H1 (cell line): ENCODE results near the gene KDM2A. TPM values are rescaled to one million over a fixed set of nuclear protein-coding genes. Genes with fewer than 3 reads are reported as not detected.

ENCODE experiments used
- CTCF ChIA-PET: fragments of 300-600 bp; sonication (Branson Sonifier 250); formaldehyde crosslinking; loops from one replicate; lab custom pipeline; 2021; ENCODE audit not compliant: partially characterized antibody; lab: Charles Lee
- POLR2A ChIA-PET: fragments of 300-600 bp; sonication (Branson Sonifier 250); formaldehyde crosslinking; loops from one replicate; lab custom pipeline; 2021; ENCODE audit warnings: inconsistent platforms; ENCODE audit not compliant: partially characterized antibody; lab: Charles Lee
- DNase-seq, 2 experiments: peaks; one replicate each; pipeline versions ENCODE4 v3.0.0 to v3.0.0-alpha.2; 2010 to 2022; ENCODE audit warnings: low spot score in 2 of 2, low read depth in 1 of 2, mixed read lengths in 1 of 2
- FAIRE-seq: peaks from 2 replicates; lab custom pipeline; 2011; peaks lifted over from hg19 to GRCh38; lab: Jason Lieb, UNC
- H2AFZ ChIP-seq: 2 replicates; pipeline ENCODE4 v1.8.1; 2012; ENCODE audit warnings: low read length, inconsistent platforms
- H2AK5ac ChIP-seq: 2 replicates; pipeline ENCODE4 v1.6.1; 2013; ENCODE audit warnings: low read depth, low read length
- H2BK120ac ChIP-seq: replicated peaks from 2 replicates; pipeline ENCODE3; 2013; ENCODE audit warnings: low read depth, low read length, inconsistent platforms
- H2BK12ac ChIP-seq: 2 replicates; pipeline ENCODE4 v1.6.1; 2013; ENCODE audit warnings: low read depth, low read length
- H2BK15ac ChIP-seq: 2 replicates; pipeline ENCODE4 v1.6.1; 2013; ENCODE audit warnings: low read length
- H2BK20ac ChIP-seq: 2 replicates; pipeline ENCODE4 v1.6.1; 2013; ENCODE audit warnings: low read length
- H2BK5ac ChIP-seq: 2 replicates; pipeline ENCODE4 v1.6.1; 2013; ENCODE audit warnings: low read depth, low read length
- H3K14ac ChIP-seq: 2 replicates; pipeline ENCODE4 v1.6.1; 2013; ENCODE audit warnings: inconsistent platforms; ENCODE audit not compliant: insufficient read length
- H3K18ac ChIP-seq: 2 replicates; pipeline ENCODE4 v1.6.1; 2013; ENCODE audit warnings: low read length; ENCODE audit errors: extremely low read depth
- H3K23ac ChIP-seq: 2 replicates; pipeline ENCODE4 v1.6.1; 2013; ENCODE audit warnings: inconsistent platforms; ENCODE audit not compliant: insufficient read length
- H3K23me2 ChIP-seq: 2 replicates; pipeline ENCODE4 v1.6.1; 2013; ENCODE audit warnings: low read depth, low read length
- H3K27ac ChIP-seq: 2 replicates; pipeline ENCODE4 v1.6.1; 2011; ENCODE audit warnings: low read depth, low read length, inconsistent platforms
- H3K27me3 ChIP-seq, 4 experiments: replicated peaks in 1 of 4; 1 replicate in 1 of 4; 2 replicates in 3 of 4; pipeline versions ENCODE4 v1.6.1 to v1.8.1; 2011 to 2013; ENCODE audit warnings: low read length in 3 of 4, mild to moderate bottlenecking in 3 of 4, inconsistent platforms in 2 of 4, mixed read lengths in 2 of 4, moderate library complexity in 1 of 4; ENCODE audit not compliant: control insufficient read depth in 3 of 4, insufficient read depth in 3 of 4; ENCODE audit errors: extremely low read depth in 1 of 4
- H3K36me3 ChIP-seq, 4 experiments: 2 replicates each; pipeline versions ENCODE4 v1.6.1 to v1.8.1; 2011 to 2013; ENCODE audit warnings: mild to moderate bottlenecking in 4 of 4, low read length in 3 of 4, moderate library complexity in 2 of 4, control low read depth in 1 of 4, inconsistent platforms in 1 of 4; ENCODE audit not compliant: insufficient read depth in 4 of 4, control insufficient read depth in 2 of 4
- H3K4ac ChIP-seq: replicated peaks from 2 replicates; pipeline ENCODE3; 2013; ENCODE audit warnings: low read length, low read depth, mixed read lengths, inconsistent platforms; ENCODE audit not compliant: insufficient read length
- H3K4me1 ChIP-seq, 4 experiments: replicated peaks in 1 of 4; 1 replicate in 1 of 4; 2 replicates in 3 of 4; pipeline versions ENCODE4 v1.6.1 to v1.8.1; 2011 to 2013; ENCODE audit warnings: low read length in 3 of 4, inconsistent platforms in 2 of 4, mixed read lengths in 1 of 4; ENCODE audit not compliant: insufficient read depth in 4 of 4, control insufficient read depth in 3 of 4
- H3K4me2 ChIP-seq, 2 experiments: 2 replicates each; pipeline versions ENCODE4 v1.6.1 to v1.8.1; 2011 to 2013; ENCODE audit warnings: low read depth in 2 of 2, low read length in 2 of 2, control low read depth in 1 of 2, inconsistent platforms in 1 of 2, mild to moderate bottlenecking in 1 of 2; ENCODE audit not compliant: insufficient read depth in 1 of 2
- H3K4me3 ChIP-seq, 4 experiments: fragments of 200-600, 300-600 bp in 1 of 4; sonication (generic), shearing (Covaris generic), sonication (Bioruptor Twin) in 1 of 4; 2 replicates each; pipeline versions ENCODE4 v1.5.1 to v1.8.1; 2011 to 2016; ENCODE audit warnings: low read length in 4 of 4, low read depth in 3 of 4, control low read depth in 2 of 4, inconsistent platforms in 2 of 4, mild to moderate bottlenecking in 2 of 4, mixed read lengths in 1 of 4, moderate library complexity in 1 of 4; ENCODE audit not compliant: insufficient read depth in 2 of 4; ENCODE audit errors: extremely low read depth in 1 of 4
- H3K56ac ChIP-seq: replicated peaks from 2 replicates; pipeline ENCODE3; 2013; ENCODE audit warnings: low read depth, mild to moderate bottlenecking, mixed read lengths, low read length, inconsistent platforms; ENCODE audit not compliant: insufficient read length
- H3K79me1 ChIP-seq: 2 replicates; pipeline ENCODE4 v1.6.1; 2013; ENCODE audit warnings: low read depth, low read length, control low read depth
- H3K79me2 ChIP-seq, 2 experiments: 2 replicates each; pipeline versions ENCODE4 v1.6.1 to v1.8.1; 2012 to 2013; ENCODE audit warnings: low read length in 2 of 2, mild to moderate bottlenecking in 2 of 2, inconsistent platforms in 1 of 2; ENCODE audit not compliant: insufficient read depth in 2 of 2, control insufficient read depth in 1 of 2
- H3K9ac ChIP-seq, 4 experiments: replicated peaks in 1 of 4; 1 replicate in 1 of 4; 2 replicates in 3 of 4; pipeline versions ENCODE4 v1.6.1 to v1.8.1; 2011 to 2013; ENCODE audit warnings: low read depth in 3 of 4, low read length in 3 of 4, control low read depth in 2 of 4, mild to moderate bottlenecking in 2 of 4, moderate library complexity in 2 of 4, inconsistent platforms in 1 of 4; ENCODE audit errors: extremely low read depth in 1 of 4
- H3K9me3 ChIP-seq, 2 experiments: 2 replicates each; pipeline versions ENCODE4 v1.6.1 to v1.8.1; 2012 to 2013; ENCODE audit warnings: mild to moderate bottlenecking in 2 of 2, moderate library complexity in 2 of 2, control low read depth in 1 of 2, inconsistent platforms in 1 of 2, low read depth in 1 of 2, low read length in 1 of 2, mixed read lengths in 1 of 2; ENCODE audit not compliant: insufficient read depth in 2 of 2
- H4K20me1 ChIP-seq, 2 experiments: replicated peaks in 1 of 2; 2 replicates each; pipeline versions ENCODE3 to v1.8.1; 2011 to 2013; ENCODE audit warnings: inconsistent platforms in 2 of 2, low read length in 2 of 2, mild to moderate bottlenecking in 1 of 2; ENCODE audit not compliant: insufficient read depth in 2 of 2, control insufficient read depth in 1 of 2
- H4K5ac ChIP-seq: 2 replicates; pipeline ENCODE4 v1.6.1; 2013; ENCODE audit warnings: low read length, low read depth, mixed read lengths, inconsistent platforms; ENCODE audit not compliant: insufficient read length
- H4K8ac ChIP-seq: 2 replicates; pipeline ENCODE4 v1.8.0; 2013; ENCODE audit warnings: mild to moderate bottlenecking, moderate library complexity, low read length, inconsistent platforms; ENCODE audit not compliant: insufficient read depth; ENCODE audit errors: extremely low read depth
- H4K91ac ChIP-seq: replicated peaks from 2 replicates; pipeline ENCODE3; 2013; ENCODE audit warnings: low read length, mixed read lengths, inconsistent platforms; ENCODE audit not compliant: insufficient read length
- HDAC2 ChIP-seq, 2 experiments: fragments of 300-600 bp in 1 of 2; sonication (generic) in 1 of 2; IDR thresholded peaks; 2 replicates each; pipeline ENCODE4 v1.6.1; 2011 to 2012; ENCODE audit warnings: low read depth in 2 of 2, low read length in 2 of 2, mild to moderate bottlenecking in 2 of 2, moderate library complexity in 2 of 2, borderline replicate concordance in 1 of 2, inconsistent platforms in 1 of 2
- SIN3A ChIP-seq, 2 experiments: IDR thresholded peaks in 1 of 2; conservative IDR thresholded peaks in 1 of 2; 2 replicates each; pipeline ENCODE4 v1.6.1; 2011 to 2012; ENCODE audit warnings: low read length in 2 of 2, improper control_type of control experiment in 1 of 2, low read depth in 1 of 2, mild to moderate bottlenecking in 1 of 2
- WGBS, 2 experiments: shearing (Covaris generic) in 1 of 2; methylation state at CpG; one replicate each; pipeline versions ENCODE4 v1.1.6 to v1.1.7; 2013 to 2015; ENCODE audit warnings: low lambda C conversion rate in 2 of 2, mixed read lengths in 2 of 2, inconsistent platforms in 1 of 2, low coverage in 1 of 2, missing lambda C conversion rate in 1 of 2; ENCODE audit not compliant: insufficient replicate concordance in 2 of 2, insufficient coverage in 1 of 2, insufficient read length in 1 of 2; ENCODE audit errors: extremely low coverage in 1 of 2, missing lambda C conversion rate in 1 of 2; 5-methylcytosine and 5-hydroxymethylcytosine counted together
- polyA plus RNA-seq, 7 experiments: library from polyadenylated mRNA; depleted of rRNA in 3 of 7; stranded (reverse) in 5 of 7; unstranded in 2 of 7; fragments of >200 nt in 5 of 7; fragments of 200-250 nt in 2 of 7; gene quantifications; 1 replicate in 5 of 7; 2 replicates in 1 of 7; 4 replicates in 1 of 7; pipeline versions ENCODE4 v1.2.1 to v1.2.3, GENCODE V29; 2011 to 2013; ENCODE audit warnings: missing spikeins in 2 of 7, mixed read lengths in 2 of 7
- total RNA-seq: library from RNA; stranded (reverse); fragmentation: NEBNext Ultra II Directional; extraction: Animal tissue kit (Norgen Biotek cat#: 25700); gene quantifications from 2 replicates; pipeline ENCODE4 v1.2.1, GENCODE V29; 2021

Gene KDM2A
- total and polyA plus RNA-seq, 2 of the 8 experiments (the other 6 are each of a cell fraction or from before 2014, with no cell fraction given) = 55.4 to 66.2 TPM

DNA sequence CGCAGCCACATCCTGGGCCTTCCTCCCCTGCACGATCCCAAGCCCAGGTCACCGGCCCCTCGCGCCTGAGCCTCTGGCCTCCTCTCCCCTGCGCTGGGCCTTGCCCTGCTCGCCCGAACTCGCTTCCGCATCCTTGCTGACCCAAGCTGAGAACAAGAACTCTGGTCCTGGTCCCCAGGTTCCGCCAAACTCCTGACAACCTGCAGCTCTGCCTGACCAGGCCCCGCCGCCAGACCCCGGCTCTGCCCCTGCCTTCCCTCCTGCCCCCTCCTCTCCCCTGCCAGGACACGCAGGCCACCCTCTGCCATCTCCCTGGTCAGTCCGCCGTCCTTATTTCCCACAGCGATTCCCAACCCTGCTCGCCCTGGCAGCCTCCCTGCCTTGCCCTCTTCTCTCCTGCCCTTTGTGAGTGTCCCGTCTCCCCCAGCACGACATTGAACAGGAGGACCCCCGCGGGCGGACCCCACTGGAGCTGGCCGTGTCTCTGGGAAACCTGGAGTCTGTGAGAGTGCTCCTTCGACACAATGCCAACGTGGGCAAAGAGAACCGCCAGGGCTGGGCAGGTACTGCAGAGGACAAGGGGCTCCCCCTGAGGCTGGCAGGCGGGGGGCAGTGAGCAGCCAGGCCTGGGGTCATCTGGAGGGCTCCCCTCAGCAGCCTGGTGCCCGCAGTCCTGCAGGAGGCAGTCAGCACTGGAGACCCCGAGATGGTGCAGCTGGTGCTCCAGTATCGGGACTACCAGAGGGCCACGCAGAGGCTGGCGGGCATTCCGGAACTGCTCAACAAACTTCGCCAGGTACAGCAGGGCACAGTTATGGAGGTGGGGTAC is 170.8 kb downstream of the KDM2A start:
- peak overlapping the region in 2 of 4 experiments; percentile 48 to 58; a peak in 4 of 7 replicates for H3K9ac ChIP-seq
- ChIA-PET POLR2A (interaction anchor here (1.4 to 7.9 kb wide), 6 partner anchors 11 to 50 kb away, joined by 3 to 106 read pairs (median 18); partner anchors contain the start of genes GRK2 and SSH3), CTCF (interaction anchor here (0.5 to 5.9 kb wide), 11 partner anchors 11 to 236 kb away, joined by 3 to 47 read pairs (median 6); partner anchors contain the start of gene SSH3)
- H3K79me1 ChIP-seq = no peaks in the 10 kb centered on the region; the same call in 1 of the 2 replicates
- peak overlapping the region; percentile 85 for H3K4ac ChIP-seq
- peak overlapping the region; percentile 74 to 99 for H3K4me2 ChIP-seq
- peak overlapping the region; percentile 61; the same call in 1 of the 2 replicates for H2BK15ac ChIP-seq
- H3K4me1 ChIP-seq = peaks cover 0 to 18% (median 11%) of the 10 kb centered on the region in 4 experiments; a peak in 6 of 7 replicates
- H3K4me3 ChIP-seq = peak overlapping the region; percentile 50 to 65 (median 57)
- H2BK12ac ChIP-seq = 0 out of 2 replicates have a peak overlapping the region, but pooled peaks have one; percentile 50
- peak overlapping the region; percentile 48 for H3K18ac ChIP-seq
- FAIRE-seq = no peak
- TF ChIP-seq HDAC2 (IDR thresholded peaks at IDR 0.05; ENCODE audit: borderline replicate concordance in 1 of 2, low read depth in 2 of 2, low read length in 2 of 2) = no peak
- TF ChIP-seq SIN3A (conservative IDR thresholded peaks at IDR 0.05 in 1 of 2, IDR thresholded peaks at IDR 0.05 in 1 of 2; ENCODE audit: low read depth in 1 of 2, low read length in 2 of 2) = peak in 1 of 2 experiments; percentile 49; a peak in 1 of 4 replicates
- DNase-seq = peak in 1 of 2 experiments; percentile 64
- H2AK5ac ChIP-seq = no peak overlapping the region
- no peak overlapping the region for H3K23ac ChIP-seq
- H3K9me3 ChIP-seq = no peaks in the 10 kb centered on the region
- no peak overlapping the region for H3K56ac ChIP-seq
- H3K27me3 ChIP-seq = no peaks in the 10 kb centered on the region
- H3K14ac ChIP-seq = no peak overlapping the region
- H2BK5ac ChIP-seq = no peak overlapping the region
- H3K36me3 ChIP-seq = peaks cover 2 to 17% (median 4%) of the 10 kb centered on the region in 4 experiments; a peak in 5 of 8 replicates
- H3K27ac ChIP-seq = no peak overlapping the region
- H4K20me1 ChIP-seq = peaks cover 0 to 4% of the 10 kb centered on the region in 2 experiments
- H2AFZ ChIP-seq = no peak overlapping the region
- H3K79me2 ChIP-seq = no peaks in the 10 kb centered on the region; a peak in 1 of 4 replicates
- no peak overlapping the region for H4K91ac ChIP-seq
- no peak overlapping the region for H2BK120ac ChIP-seq
- H4K5ac ChIP-seq = peak overlapping the region; percentile 48
- WGBS, 2 experiments = 61% methylated on average over 26 of the region's 36 CpGs; no CpG with 5 or more reads in 1 of the 2 experiments
- H3K23me2 ChIP-seq = peaks cover 7% of the 10 kb centered on the region; the same call in 1 of the 2 replicates
- H2BK20ac ChIP-seq = no peak overlapping the region
- no peak overlapping the region; the same call in 1 of the 2 replicates for H4K8ac ChIP-seq
